Lower leg skin (tissue), 4 donors: ENCODE data around the gene CGA. TPM values are rescaled to one million over a fixed set of nuclear protein-coding genes. Genes with fewer than 3 reads are reported as not detected.

Experiments
- DNase-seq, 2 donors: peaks; one replicate each; pipeline ENCODE4 v3.0.0-alpha.2; 2019; ENCODE audit warnings: low spot score in 2 of 2
- H3K4me3 ChIP-seq: fragments of 200-600 bp; sonication (generic); 2 replicates; pipeline ENCODE4 v1.5.1; 2017; ENCODE audit warnings: mild to moderate bottlenecking, low read depth; ENCODE audit not compliant: poor library complexity, severe bottlenecking
- CTCF ChIP-seq, 3 donors: fragments of 450-650 bp; IDR thresholded peaks; one replicate each; pipeline ENCODE4 v1.5.1; 2016; ENCODE audit warnings: antibody characterized with exemption in 3 of 3, mild to moderate bottlenecking in 3 of 3, moderate library complexity in 2 of 3
- POLR2A ChIP-seq, 2 donors: fragments of 450-650 bp; IDR thresholded peaks; one replicate each; pipeline ENCODE4 v1.6.1; 2016 to 2017; ENCODE audit warnings: antibody characterized with exemption in 2 of 2, mild to moderate bottlenecking in 1 of 2, moderate library complexity in 1 of 2
- WGBS, 2 donors: methylation state at CpG; one replicate each; pipeline ENCODE4 v1.1.5; 2018; 5-methylcytosine and 5-hydroxymethylcytosine counted together
- intact Hi-C: fragments of 100-400 bp; cut with DNase I; formaldehyde crosslinking; loops from one replicate; pipeline ENCODE4 v1.15.0; 2023; ENCODE audit warnings: low total_unique reads
- total RNA-seq, 4 donors: library from RNA; depleted of rRNA; stranded (reverse); fragments of >200 nt; gene quantifications; one replicate each; pipeline ENCODE4 v1.1.0, GENCODE V29; 2016

CGA gene
- total RNA-seq, 4 donors from 2014 or later: 0.59 to 5.9 (median 3.4) TPM

DNA sequence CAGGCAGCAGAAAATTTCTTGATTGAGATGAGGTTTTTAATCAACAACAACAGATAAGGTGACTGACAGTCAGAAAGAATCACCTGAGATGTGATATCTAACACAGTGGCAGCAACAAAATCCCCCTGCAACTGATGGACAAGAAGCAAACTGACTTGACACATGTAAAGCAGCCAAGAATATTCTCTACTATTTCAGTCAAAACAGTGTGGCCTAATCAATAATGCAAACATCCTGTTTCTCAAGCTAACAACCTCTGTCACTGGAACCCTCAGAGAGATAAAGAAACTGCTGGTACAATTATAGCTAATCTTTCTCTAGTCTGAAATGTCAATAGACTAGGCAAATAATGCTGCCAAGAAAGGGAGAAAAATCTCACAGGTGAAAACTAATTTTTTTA lies 4.6 kb upstream of the CGA start:
- H3K4me3 ChIP-seq: no peak overlapping the region
- DNase-seq: no peak
- intact Hi-C loops: no loop called here
- TF ChIP-seq CTCF (IDR thresholded peaks at IDR 0.05): no peak
- no peak for TF ChIP-seq POLR2A (IDR thresholded peaks at IDR 0.05)

GRCh38 chr6:87094576-87094975 lies 330 bp downstream of the CGA start:
- no peak for DNase-seq
- TF ChIP-seq POLR2A (IDR thresholded peaks at IDR 0.05) (no peak), CTCF (IDR thresholded peaks at IDR 0.05) (no peak)
- intact Hi-C loops: no loop called here
- no peak overlapping the region for H3K4me3 ChIP-seq
- WGBS, 2 donors: 46 to 47% methylated on average over 1 of the region's 1 CpG

DNA sequence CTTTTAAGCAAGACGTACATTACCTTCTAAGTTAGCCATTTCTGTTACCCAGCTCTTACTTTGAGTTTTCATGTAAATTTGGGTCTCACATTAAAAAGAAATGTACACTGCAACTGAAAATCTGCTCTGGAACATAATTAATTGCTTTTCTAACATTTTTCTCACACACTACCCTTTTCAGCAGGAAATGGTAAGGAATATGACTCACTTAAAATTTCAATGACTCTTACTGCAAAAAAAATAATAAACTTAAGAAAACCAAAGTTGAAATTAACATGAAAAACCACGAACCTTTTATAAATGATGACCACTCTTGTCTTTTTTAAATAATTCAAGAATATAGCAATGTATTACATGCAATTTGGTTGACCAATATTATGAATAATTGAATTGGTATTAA lies 1.3 kb downstream of the CGA start:
- intact Hi-C loops: no loop called here
- DNase-seq: no peak
- no peak overlapping the region for H3K4me3 ChIP-seq
- WGBS, 2 donors: 66% methylated on average over 2 of the region's 2 CpGs
- TF ChIP-seq CTCF (IDR thresholded peaks at IDR 0.05): no peak
- no peak for TF ChIP-seq POLR2A (IDR thresholded peaks at IDR 0.05)

DNA sequence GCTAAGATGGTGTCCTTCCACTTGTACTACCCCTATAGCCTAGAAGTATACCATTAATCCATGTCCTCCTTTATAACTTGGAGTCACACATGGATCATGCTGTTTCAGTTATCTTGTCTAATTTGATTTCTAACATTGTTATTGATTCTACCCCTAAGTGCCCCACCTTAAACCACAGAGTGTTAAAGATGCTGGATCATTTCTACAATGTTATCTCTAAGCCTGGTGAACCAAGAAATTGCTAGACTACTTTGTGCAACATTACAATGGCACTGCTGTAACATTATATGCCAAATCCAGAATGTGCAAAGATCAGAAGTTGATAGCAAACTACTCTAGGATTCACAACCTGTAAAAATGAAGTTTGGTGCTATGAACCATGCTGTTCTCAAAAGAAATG lies 1.7 kb downstream of the CGA start:
- TF ChIP-seq POLR2A (IDR thresholded peaks at IDR 0.05) (no peak), CTCF (IDR thresholded peaks at IDR 0.05) (no peak)
- intact Hi-C loops: no loop called here
- no peak for DNase-seq
- H3K4me3 ChIP-seq: no peak overlapping the region

DNA sequence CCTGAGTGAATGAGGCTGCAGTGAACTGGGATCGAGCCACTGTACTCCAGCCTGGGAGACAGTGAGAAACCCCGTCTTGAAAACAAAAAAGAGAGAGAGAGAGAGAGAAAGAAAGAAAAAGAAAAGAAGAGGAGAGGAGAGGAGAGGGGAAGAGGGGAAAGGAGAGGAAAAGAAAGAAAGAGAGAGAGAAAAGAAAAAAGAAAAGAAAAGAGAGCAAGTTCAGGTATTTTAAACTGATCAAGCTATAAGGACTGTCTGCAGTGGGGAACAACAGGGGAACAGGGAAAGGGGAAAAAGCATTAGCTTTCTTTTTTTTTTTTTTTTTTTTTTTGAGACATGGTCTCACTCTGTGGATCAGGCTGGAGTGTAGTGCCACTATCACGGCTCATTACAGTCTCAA lies 2.5 kb downstream of the CGA start:
- intact Hi-C loops: no loop called here
- TF ChIP-seq CTCF (IDR thresholded peaks at IDR 0.05) (no peak), POLR2A (IDR thresholded peaks at IDR 0.05) (no peak)
- H3K4me3 ChIP-seq: no peak overlapping the region
- WGBS, 2 donors: 54 to 67% methylated on average over 3 of the region's 3 CpGs
- DNase-seq: no peak

- no peak for DNase-seq
- 85 to 91% methylated on average over 2 of the region's 2 CpGs for WGBS, 2 donors
- H3K4me3 ChIP-seq: no peak overlapping the region
- intact Hi-C loops: no loop called here
- no peak for TF ChIP-seq CTCF (IDR thresholded peaks at IDR 0.05)
- TF ChIP-seq POLR2A (IDR thresholded peaks at IDR 0.05): no peak
These were observed 5.8 kb downstream of the CGA start for GRCh38 chr6:87089135-87089534.
